CD4-positive, alpha-beta T cell treated with Interleukin-1 beta for 1 hour (primary cell): ENCODE results near the gene GIT1.
"Not testable (repeated sequence)": the region's sequence is repeated elsewhere in the genome, so short reads cannot be mapped to it uniquely, and the experiment has no call there.

ENCODE experiments used
- DNase-seq, 2 donors: peaks; one replicate each; pipeline ENCODE4 v3.0.0-alpha.2; 2020 to 2022

The GIT1 gene

DNA sequence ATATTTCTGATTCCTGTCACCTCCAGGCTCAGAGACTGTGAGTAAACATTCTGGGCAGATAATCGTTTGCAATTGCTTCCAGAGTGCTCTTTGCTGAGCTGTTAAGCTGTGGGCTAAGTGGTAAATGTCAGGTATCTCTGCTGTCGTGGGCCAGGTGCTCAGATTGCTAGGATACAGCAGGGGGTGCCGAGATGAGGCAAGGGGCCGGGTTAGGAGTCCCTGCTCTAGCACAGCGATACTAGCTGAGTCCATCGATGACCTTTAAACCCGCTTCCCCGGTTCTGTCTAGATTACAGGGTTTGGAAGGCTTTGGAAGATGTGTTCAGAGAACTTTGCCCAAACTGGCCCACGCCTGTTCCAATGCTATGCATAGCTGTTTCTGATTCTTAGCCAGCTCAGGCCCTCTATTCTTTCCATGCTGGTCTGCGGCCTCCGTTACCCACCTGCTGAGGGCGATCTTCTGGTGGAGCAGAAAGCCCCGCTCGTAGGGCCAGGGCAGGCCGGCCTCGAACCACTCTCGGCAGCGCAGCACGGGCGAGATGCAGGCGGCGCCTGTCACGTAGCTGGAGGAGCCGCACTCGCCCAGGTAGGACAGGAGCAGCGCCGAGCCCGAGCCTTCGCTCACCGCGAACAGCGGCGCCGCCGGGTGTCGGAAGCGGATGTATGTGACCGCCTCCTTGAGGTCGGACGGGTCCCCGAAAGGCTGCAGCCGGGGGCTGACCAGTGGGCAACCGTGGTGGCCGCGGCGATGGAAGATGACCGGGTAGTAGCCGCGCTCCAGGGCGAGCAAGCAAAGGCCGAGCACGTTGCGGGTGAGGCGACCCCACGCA, 23.6 kb downstream of the GIT1 start:
- peak; percentile 56 to 62 for DNase-seq

DNA sequence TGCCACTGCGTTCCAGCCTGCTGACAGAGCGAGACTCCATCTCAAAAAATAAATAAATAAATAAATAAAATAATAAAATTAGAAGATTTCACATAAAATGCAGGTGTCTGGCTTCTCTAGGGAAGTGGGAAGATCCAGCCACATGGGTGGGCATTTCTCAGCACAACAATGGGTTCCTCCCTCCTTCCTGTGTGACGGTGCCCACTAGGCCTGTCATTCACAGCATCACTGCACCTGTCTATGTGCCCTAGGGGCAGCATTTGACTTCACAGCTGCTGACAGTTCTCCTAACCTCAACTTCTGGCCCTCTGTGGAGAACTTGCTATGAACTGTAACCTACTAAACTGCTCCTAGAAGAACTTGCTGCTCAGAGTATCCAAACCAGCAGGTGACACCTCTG, 25.6 kb downstream of the GIT1 start:
- peak in 1 of 2 donors; percentile 51 for DNase-seq

GRCh38 chr17:29562615-29563014, 26.8 kb downstream of the GIT1 start:
- no peak for DNase-seq

GRCh38 chr17:29561554-29562517, 27.6 kb downstream of the GIT1 start:
- DNase-seq, result peak; percentile 21 to 65

DNA sequence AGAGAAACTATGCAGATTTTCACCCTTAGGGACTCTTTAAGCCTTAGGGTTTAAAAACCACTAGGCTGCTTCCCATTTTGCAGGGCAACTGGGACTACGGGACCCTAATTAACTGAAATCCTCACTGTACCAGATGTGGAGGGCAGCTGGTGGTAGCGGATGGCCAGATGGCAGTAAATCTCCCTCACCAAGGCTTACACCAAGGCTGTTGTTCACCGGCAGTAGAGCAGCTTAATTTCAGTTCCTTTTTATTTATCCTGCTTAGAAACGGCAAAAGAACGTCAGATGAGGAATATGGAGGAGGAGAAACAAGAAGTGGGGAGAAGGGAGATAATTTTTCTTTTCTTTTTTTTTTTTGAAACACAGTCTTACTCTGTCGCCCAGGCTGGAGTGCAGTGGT, 29.1 kb downstream of the GIT1 start:
- peak in 1 of 2 donors; percentile 28 for DNase-seq

DNA sequence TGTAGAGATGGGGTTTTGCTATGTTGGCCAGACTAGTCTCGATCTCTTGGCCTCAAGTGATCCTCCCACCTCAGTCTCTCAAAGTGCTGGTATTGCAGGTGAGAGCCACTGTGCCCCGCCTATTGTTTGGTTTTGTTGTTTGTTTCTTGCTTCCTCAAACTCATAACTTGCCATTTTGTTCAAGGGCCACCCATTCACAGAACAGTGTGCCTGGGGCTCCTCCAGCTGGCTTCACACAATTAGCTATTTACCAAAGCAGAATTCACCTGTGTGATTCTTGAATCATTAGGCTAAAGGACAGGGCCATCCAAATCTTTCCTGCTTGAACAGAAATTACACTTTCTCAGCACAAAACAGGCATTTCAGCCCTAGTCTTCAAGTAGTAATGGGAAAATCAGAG, 29.8 kb downstream of the GIT1 start:
- no peak for DNase-seq

- DNase-seq, result not testable (repeated sequence)
Measured at GRCh38 chr17:29558139-29558538, 31.3 kb downstream of the GIT1 start.

DNA sequence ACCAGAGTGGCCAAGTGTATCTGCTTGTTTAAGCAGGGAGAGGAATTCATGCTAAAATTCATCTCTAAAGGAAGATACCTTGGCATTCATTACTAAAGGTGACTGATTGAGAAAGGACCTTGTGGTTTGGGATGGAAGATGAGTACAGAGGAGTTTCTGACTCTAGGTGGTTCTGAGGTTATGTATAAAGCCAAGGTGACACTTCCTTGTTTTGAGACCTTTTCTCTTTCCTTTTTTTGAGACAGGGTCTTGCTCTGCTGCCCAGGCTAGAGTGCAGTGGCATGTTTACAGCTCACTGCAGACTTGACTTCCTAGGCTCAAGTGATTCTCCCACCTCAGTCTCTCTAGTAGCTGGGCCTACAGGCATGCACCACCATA, 31.7 kb downstream of the GIT1 start:
- DNase-seq, result no peak

- no peak for DNase-seq
Measured at GRCh38 chr17:29557085-29557738, 32.2 kb downstream of the GIT1 start.

GRCh38 chr17:29555840-29556239, 33.6 kb downstream of the GIT1 start:
- DNase-seq, result no peak

- no peak for DNase-seq
Measured at GRCh38 chr17:29549177-29549923, 40.1 kb downstream of the GIT1 start.

- DNase-seq, result no peak
Measured at GRCh38 chr17:29546830-29547229, 42.6 kb downstream of the GIT1 start.

DNA sequence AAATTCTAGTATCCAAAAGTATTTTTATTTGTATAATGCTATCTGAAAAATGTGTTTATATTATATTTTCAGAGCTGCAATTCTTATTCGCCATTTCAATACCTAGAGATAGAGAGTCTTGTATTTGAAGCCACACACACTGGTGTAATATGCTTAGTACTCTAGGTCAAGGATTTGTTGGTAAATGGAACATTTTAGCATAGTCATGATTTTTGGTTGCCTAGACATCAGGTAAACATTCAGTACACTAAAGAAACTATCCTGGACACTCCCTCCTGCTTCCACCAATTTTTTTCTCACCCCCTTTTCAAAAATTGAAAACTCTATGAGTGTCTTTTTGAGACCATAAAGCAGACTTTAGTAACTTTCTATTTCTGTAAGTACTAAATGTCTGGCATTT, 43.4 kb downstream of the GIT1 start:
- DNase-seq, result no peak

DNA sequence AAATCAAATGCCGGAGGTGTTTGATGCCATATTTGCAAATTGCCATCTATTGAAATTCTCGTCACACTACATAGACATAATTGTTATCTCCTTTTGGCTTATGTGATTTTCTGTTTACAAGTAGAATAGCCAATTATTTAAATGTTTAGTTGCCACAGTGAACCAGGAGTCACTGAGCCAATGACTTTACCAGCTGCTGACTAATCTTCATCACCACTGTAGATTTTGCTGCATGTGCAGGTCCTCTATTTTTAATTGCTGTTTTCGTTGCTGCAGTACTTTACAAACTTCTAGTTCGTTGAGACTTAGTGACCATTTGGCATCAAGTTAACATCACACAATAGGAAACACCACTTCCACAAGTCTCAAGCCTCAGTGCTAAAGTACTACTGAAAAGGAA, 45.4 kb downstream of the GIT1 start:
- DNase-seq, result no peak

DNA sequence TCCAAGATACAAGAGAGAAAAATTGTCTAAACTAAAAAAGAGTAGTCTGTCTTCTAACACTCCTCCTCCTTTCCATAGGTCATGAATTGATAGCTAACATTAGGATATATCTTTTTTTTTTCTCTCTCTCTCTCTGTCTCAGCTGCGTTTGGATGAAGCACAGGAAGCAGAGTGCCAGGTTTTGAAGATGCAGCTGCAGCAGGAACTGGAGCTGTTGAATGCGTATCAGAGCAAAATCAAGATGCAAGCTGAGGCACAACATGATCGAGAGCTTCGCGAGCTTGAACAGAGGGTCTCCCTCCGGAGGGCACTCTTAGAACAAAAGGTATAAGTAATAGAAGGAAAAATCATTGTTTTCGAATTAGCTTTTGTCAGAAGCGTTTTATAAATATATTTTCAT, 55.5 kb downstream of the GIT1 start:
- no peak for DNase-seq

- no peak for DNase-seq
Measured at GRCh38 chr17:29526322-29526721, 63.1 kb downstream of the GIT1 start.

DNA sequence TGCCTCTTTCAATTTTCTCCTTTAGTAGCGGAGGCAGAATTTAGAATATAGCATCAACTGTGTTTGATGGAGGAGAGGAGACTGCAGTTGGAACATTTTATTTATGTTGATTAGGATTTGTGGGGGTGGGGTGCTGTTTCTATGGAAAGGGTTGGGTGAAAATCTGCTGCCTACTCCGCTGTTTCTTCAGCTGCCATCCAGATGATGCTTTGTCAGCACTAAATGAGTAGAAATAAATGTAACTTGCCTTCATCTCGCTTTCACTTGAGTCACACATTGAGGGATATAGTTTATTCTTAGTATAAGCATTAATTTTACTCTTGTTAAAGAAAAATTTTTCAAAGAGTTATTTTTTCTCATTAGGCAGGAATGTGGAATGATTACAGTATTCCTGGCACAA, 64.8 kb downstream of the GIT1 start:
- no peak for DNase-seq
